C4-2B (cell line): ENCODE data around the gene LEF1.

Experiments used
- ZFX ChIP-seq: fragments of 450-650 bp; IDR thresholded peaks from 2 replicates; pipeline ENCODE4 v1.6.1; 2017
- TF ChIP-seq, protein P1 (sequence below): fragments of 450-650 bp; conservative IDR thresholded peaks from 2 replicates; pipeline ENCODE4 v1.5.1; 2017; ENCODE audit warnings: mild to moderate bottlenecking

DNA sequence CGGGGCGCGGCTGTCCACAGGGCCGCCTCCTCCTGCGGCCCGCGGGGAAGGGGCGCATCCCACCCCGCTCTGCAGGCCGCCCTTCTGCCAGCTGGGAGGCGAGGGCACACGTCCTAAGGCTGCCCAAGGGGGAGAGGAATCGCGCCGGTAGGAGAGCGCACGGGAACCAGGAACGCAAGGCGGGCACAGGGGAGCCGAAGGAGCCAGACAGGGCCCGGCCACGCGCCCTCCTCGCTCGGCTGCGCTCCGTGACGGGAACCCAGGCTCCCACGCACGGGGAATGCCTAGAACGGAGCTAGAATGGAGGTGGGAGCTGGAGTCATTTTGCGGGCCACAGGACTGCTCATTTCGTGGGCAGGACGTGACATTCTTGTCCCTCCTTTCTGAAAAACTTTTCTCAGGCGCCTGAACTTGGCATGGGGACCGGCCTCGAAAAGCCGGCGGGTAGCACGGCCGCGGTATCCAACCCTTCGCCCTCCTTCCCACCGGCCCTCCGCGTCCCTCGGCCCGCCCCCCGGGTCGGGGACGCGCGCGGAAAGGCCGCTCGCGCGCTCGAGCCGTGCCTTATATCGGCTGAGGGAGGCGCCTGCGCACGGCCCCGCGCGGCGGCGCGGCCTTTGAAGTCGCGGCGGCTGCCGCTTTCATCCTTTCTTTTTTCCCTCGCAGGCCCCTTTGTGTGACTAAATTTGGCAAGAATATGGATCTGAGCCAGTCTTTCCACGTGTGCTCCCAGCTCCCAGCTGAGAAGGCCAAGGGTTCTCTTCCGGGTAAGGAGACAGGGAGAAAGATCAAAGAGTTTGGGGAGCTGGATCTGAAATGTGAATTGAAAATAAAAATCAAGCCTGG is 4.2 kb upstream of the LEF1 start:
- TF ChIP-seq, protein P1, sequence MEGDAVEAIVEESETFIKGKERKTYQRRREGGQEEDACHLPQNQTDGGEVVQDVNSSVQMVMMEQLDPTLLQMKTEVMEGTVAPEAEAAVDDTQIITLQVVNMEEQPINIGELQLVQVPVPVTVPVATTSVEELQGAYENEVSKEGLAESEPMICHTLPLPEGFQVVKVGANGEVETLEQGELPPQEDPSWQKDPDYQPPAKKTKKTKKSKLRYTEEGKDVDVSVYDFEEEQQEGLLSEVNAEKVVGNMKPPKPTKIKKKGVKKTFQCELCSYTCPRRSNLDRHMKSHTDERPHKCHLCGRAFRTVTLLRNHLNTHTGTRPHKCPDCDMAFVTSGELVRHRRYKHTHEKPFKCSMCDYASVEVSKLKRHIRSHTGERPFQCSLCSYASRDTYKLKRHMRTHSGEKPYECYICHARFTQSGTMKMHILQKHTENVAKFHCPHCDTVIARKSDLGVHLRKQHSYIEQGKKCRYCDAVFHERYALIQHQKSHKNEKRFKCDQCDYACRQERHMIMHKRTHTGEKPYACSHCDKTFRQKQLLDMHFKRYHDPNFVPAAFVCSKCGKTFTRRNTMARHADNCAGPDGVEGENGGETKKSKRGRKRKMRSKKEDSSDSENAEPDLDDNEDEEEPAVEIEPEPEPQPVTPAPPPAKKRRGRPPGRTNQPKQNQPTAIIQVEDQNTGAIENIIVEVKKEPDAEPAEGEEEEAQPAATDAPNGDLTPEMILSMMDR = no peak
- no peak for TF ChIP-seq ZFX
